GM13977 (cell line): ENCODE data around the gene INPP4B.

Source experiments
- DNase-seq: peaks from one replicate; pipeline ENCODE4 v3.0.0; 2012; ENCODE audit warnings: low spot score
- CTCF ChIP-seq: IDR thresholded peaks from 2 replicates; pipeline ENCODE4 v1.5.1; 2012; ENCODE audit warnings: mild to moderate bottlenecking, control low read depth; ENCODE audit not compliant: insufficient read depth; ENCODE audit errors: extremely low read depth, missing control alignments
- in situ Hi-C: fragments of 300-500 bp; cut with MboI; formaldehyde crosslinking; loops from one replicate; pipeline ENCODE4 v1.12.0; 2022; ENCODE audit warnings: low sequenced_read_pairs, low pct_unique_long_range_greater_than_20kb, mixed read lengths, inconsistent platforms; ENCODE audit not compliant: unreplicated experiment

Gene INPP4B

GRCh38 chr4:142351958-142352357, 494.1 kb downstream of the INPP4B start:
- in situ Hi-C loops, result no loop called here
- no peak for DNase-seq
- no peak for TF ChIP-seq CTCF

GRCh38 chr4:142350871-142351270, 495.2 kb downstream of the INPP4B start:
- no peak for TF ChIP-seq CTCF
- in situ Hi-C loops, result no loop called here
- DNase-seq, result no peak

GRCh38 chr4:142348613-142349021, 497.5 kb downstream of the INPP4B start:
- TF ChIP-seq CTCF, result no peak
- in situ Hi-C loops, result no loop called here
- DNase-seq, result no peak

GRCh38 chr4:142347241-142347640, 498.9 kb downstream of the INPP4B start:
- in situ Hi-C loops, result no loop called here
- no peak for TF ChIP-seq CTCF
- no peak for DNase-seq

GRCh38 chr4:142345924-142346323, 500.2 kb downstream of the INPP4B start:
- DNase-seq, result no peak
- TF ChIP-seq CTCF, result no peak
- in situ Hi-C loops, result no loop called here

- no peak for TF ChIP-seq CTCF
- in situ Hi-C loops, result no loop called here
- no peak for DNase-seq
These were observed 504.8 kb downstream of the INPP4B start for GRCh38 chr4:142341268-142341667.

GRCh38 chr4:142339053-142339452, 507.0 kb downstream of the INPP4B start:
- no peak for DNase-seq
- TF ChIP-seq CTCF, result no peak
- in situ Hi-C loops, result no loop called here
